H1 (cell line): ENCODE results near the gene EHD2. TPM values are rescaled to one million over a fixed set of nuclear protein-coding genes. Genes with fewer than 3 reads are reported as not detected.

Experiments
- CTCF ChIA-PET: fragments of 300-600 bp; sonication (Branson Sonifier 250); formaldehyde crosslinking; loops from one replicate; lab custom pipeline; 2021; ENCODE audit not compliant: partially characterized antibody; lab: Charles Lee
- POLR2A ChIA-PET: fragments of 300-600 bp; sonication (Branson Sonifier 250); formaldehyde crosslinking; loops from one replicate; lab custom pipeline; 2021; ENCODE audit warnings: inconsistent platforms; ENCODE audit not compliant: partially characterized antibody; lab: Charles Lee
- DNase-seq, 2 experiments: peaks; one replicate each; pipeline versions ENCODE4 v3.0.0 to v3.0.0-alpha.2; 2010 to 2022; ENCODE audit warnings: low spot score in 2 of 2, low read depth in 1 of 2, mixed read lengths in 1 of 2
- FAIRE-seq: peaks from 2 replicates; lab custom pipeline; 2011; peaks lifted over from hg19 to GRCh38; lab: Jason Lieb, UNC
- H2AFZ ChIP-seq: 2 replicates; pipeline ENCODE4 v1.8.1; 2012; ENCODE audit warnings: low read length, inconsistent platforms
- H2AK5ac ChIP-seq: 2 replicates; pipeline ENCODE4 v1.6.1; 2013; ENCODE audit warnings: low read depth, low read length
- H2BK120ac ChIP-seq: replicated peaks from 2 replicates; pipeline ENCODE3; 2013; ENCODE audit warnings: low read depth, low read length, inconsistent platforms
- H2BK12ac ChIP-seq: 2 replicates; pipeline ENCODE4 v1.6.1; 2013; ENCODE audit warnings: low read depth, low read length
- H2BK15ac ChIP-seq: 2 replicates; pipeline ENCODE4 v1.6.1; 2013; ENCODE audit warnings: low read length
- H2BK20ac ChIP-seq: 2 replicates; pipeline ENCODE4 v1.6.1; 2013; ENCODE audit warnings: low read length
- H2BK5ac ChIP-seq: 2 replicates; pipeline ENCODE4 v1.6.1; 2013; ENCODE audit warnings: low read depth, low read length
- H3K14ac ChIP-seq: 2 replicates; pipeline ENCODE4 v1.6.1; 2013; ENCODE audit warnings: inconsistent platforms; ENCODE audit not compliant: insufficient read length
- H3K18ac ChIP-seq: 2 replicates; pipeline ENCODE4 v1.6.1; 2013; ENCODE audit warnings: low read length; ENCODE audit errors: extremely low read depth
- H3K23ac ChIP-seq: 2 replicates; pipeline ENCODE4 v1.6.1; 2013; ENCODE audit warnings: inconsistent platforms; ENCODE audit not compliant: insufficient read length
- H3K23me2 ChIP-seq: 2 replicates; pipeline ENCODE4 v1.6.1; 2013; ENCODE audit warnings: low read depth, low read length
- H3K27ac ChIP-seq: 2 replicates; pipeline ENCODE4 v1.6.1; 2011; ENCODE audit warnings: low read depth, low read length, inconsistent platforms
- H3K27me3 ChIP-seq, 4 experiments: replicated peaks in 1 of 4; 1 replicate in 1 of 4; 2 replicates in 3 of 4; pipeline versions ENCODE4 v1.6.1 to v1.8.1; 2011 to 2013; ENCODE audit warnings: low read length in 3 of 4, mild to moderate bottlenecking in 3 of 4, inconsistent platforms in 2 of 4, mixed read lengths in 2 of 4, moderate library complexity in 1 of 4; ENCODE audit not compliant: control insufficient read depth in 3 of 4, insufficient read depth in 3 of 4; ENCODE audit errors: extremely low read depth in 1 of 4
- H3K36me3 ChIP-seq, 4 experiments: 2 replicates each; pipeline versions ENCODE4 v1.6.1 to v1.8.1; 2011 to 2013; ENCODE audit warnings: mild to moderate bottlenecking in 4 of 4, low read length in 3 of 4, moderate library complexity in 2 of 4, control low read depth in 1 of 4, inconsistent platforms in 1 of 4; ENCODE audit not compliant: insufficient read depth in 4 of 4, control insufficient read depth in 2 of 4
- H3K4ac ChIP-seq: replicated peaks from 2 replicates; pipeline ENCODE3; 2013; ENCODE audit warnings: low read length, low read depth, mixed read lengths, inconsistent platforms; ENCODE audit not compliant: insufficient read length
- H3K4me1 ChIP-seq, 4 experiments: replicated peaks in 1 of 4; 1 replicate in 1 of 4; 2 replicates in 3 of 4; pipeline versions ENCODE4 v1.6.1 to v1.8.1; 2011 to 2013; ENCODE audit warnings: low read length in 3 of 4, inconsistent platforms in 2 of 4, mixed read lengths in 1 of 4; ENCODE audit not compliant: insufficient read depth in 4 of 4, control insufficient read depth in 3 of 4
- H3K4me2 ChIP-seq, 2 experiments: 2 replicates each; pipeline versions ENCODE4 v1.6.1 to v1.8.1; 2011 to 2013; ENCODE audit warnings: low read depth in 2 of 2, low read length in 2 of 2, control low read depth in 1 of 2, inconsistent platforms in 1 of 2, mild to moderate bottlenecking in 1 of 2; ENCODE audit not compliant: insufficient read depth in 1 of 2
- H3K4me3 ChIP-seq, 4 experiments: fragments of 200-600, 300-600 bp in 1 of 4; sonication (generic), shearing (Covaris generic), sonication (Bioruptor Twin) in 1 of 4; 2 replicates each; pipeline versions ENCODE4 v1.5.1 to v1.8.1; 2011 to 2016; ENCODE audit warnings: low read length in 4 of 4, low read depth in 3 of 4, control low read depth in 2 of 4, inconsistent platforms in 2 of 4, mild to moderate bottlenecking in 2 of 4, mixed read lengths in 1 of 4, moderate library complexity in 1 of 4; ENCODE audit not compliant: insufficient read depth in 2 of 4; ENCODE audit errors: extremely low read depth in 1 of 4
- H3K56ac ChIP-seq: replicated peaks from 2 replicates; pipeline ENCODE3; 2013; ENCODE audit warnings: low read depth, mild to moderate bottlenecking, mixed read lengths, low read length, inconsistent platforms; ENCODE audit not compliant: insufficient read length
- H3K79me1 ChIP-seq: 2 replicates; pipeline ENCODE4 v1.6.1; 2013; ENCODE audit warnings: low read depth, low read length, control low read depth
- H3K79me2 ChIP-seq, 2 experiments: 2 replicates each; pipeline versions ENCODE4 v1.6.1 to v1.8.1; 2012 to 2013; ENCODE audit warnings: low read length in 2 of 2, mild to moderate bottlenecking in 2 of 2, inconsistent platforms in 1 of 2; ENCODE audit not compliant: insufficient read depth in 2 of 2, control insufficient read depth in 1 of 2
- H3K9ac ChIP-seq, 4 experiments: replicated peaks in 1 of 4; 1 replicate in 1 of 4; 2 replicates in 3 of 4; pipeline versions ENCODE4 v1.6.1 to v1.8.1; 2011 to 2013; ENCODE audit warnings: low read depth in 3 of 4, low read length in 3 of 4, control low read depth in 2 of 4, mild to moderate bottlenecking in 2 of 4, moderate library complexity in 2 of 4, inconsistent platforms in 1 of 4; ENCODE audit errors: extremely low read depth in 1 of 4
- H3K9me3 ChIP-seq, 2 experiments: 2 replicates each; pipeline versions ENCODE4 v1.6.1 to v1.8.1; 2012 to 2013; ENCODE audit warnings: mild to moderate bottlenecking in 2 of 2, moderate library complexity in 2 of 2, control low read depth in 1 of 2, inconsistent platforms in 1 of 2, low read depth in 1 of 2, low read length in 1 of 2, mixed read lengths in 1 of 2; ENCODE audit not compliant: insufficient read depth in 2 of 2
- H4K20me1 ChIP-seq, 2 experiments: replicated peaks in 1 of 2; 2 replicates each; pipeline versions ENCODE3 to v1.8.1; 2011 to 2013; ENCODE audit warnings: inconsistent platforms in 2 of 2, low read length in 2 of 2, mild to moderate bottlenecking in 1 of 2; ENCODE audit not compliant: insufficient read depth in 2 of 2, control insufficient read depth in 1 of 2
- H4K5ac ChIP-seq: 2 replicates; pipeline ENCODE4 v1.6.1; 2013; ENCODE audit warnings: low read length, low read depth, mixed read lengths, inconsistent platforms; ENCODE audit not compliant: insufficient read length
- H4K8ac ChIP-seq: 2 replicates; pipeline ENCODE4 v1.8.0; 2013; ENCODE audit warnings: mild to moderate bottlenecking, moderate library complexity, low read length, inconsistent platforms; ENCODE audit not compliant: insufficient read depth; ENCODE audit errors: extremely low read depth
- H4K91ac ChIP-seq: replicated peaks from 2 replicates; pipeline ENCODE3; 2013; ENCODE audit warnings: low read length, mixed read lengths, inconsistent platforms; ENCODE audit not compliant: insufficient read length
- CBX8 ChIP-seq: fragments of 300-800, 300-1000 bp; sonication (generic); IDR thresholded peaks from 2 replicates; pipeline ENCODE4 v1.7.1; 2016; ENCODE audit warnings: low read depth, low read length, borderline replicate concordance
- EZH2 ChIP-seq: fragments of 200-600 bp; sonication (generic); IDR thresholded peaks from 2 replicates; pipeline ENCODE4 v1.7.1; 2012; ENCODE audit warnings: low read depth, mild to moderate bottlenecking, moderate library complexity, low read length, inconsistent platforms; ENCODE audit not compliant: severe bottlenecking
- GABPA ChIP-seq: IDR thresholded peaks from 2 replicates; pipeline ENCODE4 v1.6.1; 2011; ENCODE audit warnings: mild to moderate bottlenecking, low read length, moderate library complexity, borderline replicate concordance; ENCODE audit not compliant: insufficient read depth
- JUN ChIP-seq: IDR thresholded peaks from 2 replicates; pipeline ENCODE4 v1.6.1; 2011; ENCODE audit warnings: low read depth, mild to moderate bottlenecking, improper control_type of control experiment, low read length
- KDM5A ChIP-seq: fragments of 200-600 bp; IDR thresholded peaks from 2 replicates; pipeline ENCODE4 v1.7.1; 2012; ENCODE audit warnings: mild to moderate bottlenecking, low read length, inconsistent platforms, mixed read lengths
- POLR2A ChIP-seq, 2 experiments: IDR thresholded peaks; 1 replicate in 1 of 2; 2 replicates in 1 of 2; pipeline ENCODE4 v1.6.1; 2011; ENCODE audit warnings: low read depth in 2 of 2, low read length in 2 of 2, mild to moderate bottlenecking in 2 of 2; ENCODE audit errors: control extremely low read depth in 1 of 2
- POU5F1 ChIP-seq: IDR thresholded peaks from 2 replicates; pipeline ENCODE4 v1.6.1; 2011; ENCODE audit warnings: low read depth, mild to moderate bottlenecking, low read length, moderate library complexity
- RFX5 ChIP-seq: IDR thresholded peaks from 2 replicates; pipeline ENCODE4 v1.6.1; 2011; ENCODE audit warnings: low read depth, low read length, improper control_type of control experiment, borderline replicate concordance
- SP4 ChIP-seq: IDR thresholded peaks from 2 replicates; pipeline ENCODE4 v1.6.1; 2012; ENCODE audit warnings: low read length, inconsistent platforms
- TAF7 ChIP-seq: optimal IDR thresholded peaks from 2 replicates; pipeline ENCODE3; 2011; ENCODE audit warnings: low read depth, mild to moderate bottlenecking, inconsistent platforms, low read length, moderate library complexity, borderline replicate concordance
- TEAD4 ChIP-seq: IDR thresholded peaks from 2 replicates; pipeline ENCODE4 v1.6.1; 2012; ENCODE audit warnings: low read depth, low read length, inconsistent platforms, mixed read lengths
- WGBS, 2 experiments: shearing (Covaris generic) in 1 of 2; methylation state at CpG; one replicate each; pipeline versions ENCODE4 v1.1.6 to v1.1.7; 2013 to 2015; ENCODE audit warnings: low lambda C conversion rate in 2 of 2, mixed read lengths in 2 of 2, inconsistent platforms in 1 of 2, low coverage in 1 of 2, missing lambda C conversion rate in 1 of 2; ENCODE audit not compliant: insufficient replicate concordance in 2 of 2, insufficient coverage in 1 of 2, insufficient read length in 1 of 2; ENCODE audit errors: extremely low coverage in 1 of 2, missing lambda C conversion rate in 1 of 2; 5-methylcytosine and 5-hydroxymethylcytosine counted together
- polyA plus RNA-seq, 7 experiments: library from polyadenylated mRNA; depleted of rRNA in 3 of 7; stranded (reverse) in 5 of 7; unstranded in 2 of 7; fragments of >200 nt in 5 of 7; fragments of 200-250 nt in 2 of 7; gene quantifications; 1 replicate in 5 of 7; 2 replicates in 1 of 7; 4 replicates in 1 of 7; pipeline versions ENCODE4 v1.2.1 to v1.2.3, GENCODE V29; 2011 to 2013; ENCODE audit warnings: missing spikeins in 2 of 7, mixed read lengths in 2 of 7
- total RNA-seq: library from RNA; stranded (reverse); fragmentation: NEBNext Ultra II Directional; extraction: Animal tissue kit (Norgen Biotek cat#: 25700); gene quantifications from 2 replicates; pipeline ENCODE4 v1.2.1, GENCODE V29; 2021

EHD2 gene
- total and polyA plus RNA-seq, 2 of the 8 experiments (the other 6 are each of a cell fraction or from before 2014, with no cell fraction given): 4.5 to 14.3 TPM

- Histone ChIP-seq H3K18ac (no peak overlapping the region), H3K79me1 (no peaks in the 10 kb centered on the region), H3K4me1 (0 out of 7 replicates have a peak, but pooled peaks cover 0 to 2% (median 0%) of the 10 kb centered on the region in 4 experiments), H3K14ac (no peak overlapping the region), H2BK5ac (no peak overlapping the region), H3K4me3 (no peak overlapping the region), H3K56ac (no peak overlapping the region), H2BK12ac (no peak overlapping the region), H3K23me2 (no peaks in the 10 kb centered on the region), H2BK15ac (no peak overlapping the region), H2BK120ac (no peak overlapping the region), H3K9me3 (no peaks in the 10 kb centered on the region; a peak in 1 of 4 replicates), H2AK5ac (no peak overlapping the region), H4K8ac (no peak overlapping the region), H3K36me3 (peaks cover 2 to 29% (median 15%) of the 10 kb centered on the region in 4 experiments; a peak in 5 of 8 replicates), H4K5ac (no peak overlapping the region), H3K27me3 (no peaks in the 10 kb centered on the region), H2AFZ (no peak overlapping the region), H3K4me2 (no peak overlapping the region), H4K91ac (no peak overlapping the region), H3K79me2 (no peaks in the 10 kb centered on the region), H3K9ac (no peak overlapping the region), H3K27ac (no peak overlapping the region), H3K23ac (no peak overlapping the region), H3K4ac (no peak overlapping the region), H4K20me1 (peaks cover 6 to 11% of the 10 kb centered on the region in 2 experiments), H2BK20ac (no peak overlapping the region)
- no peak for TF ChIP-seq RFX5
- no peak for TF ChIP-seq EZH2
- no peak for TF ChIP-seq TAF7
- TF ChIP-seq TEAD4: no peak
- TF ChIP-seq CBX8: no peak
- no peak for TF ChIP-seq POU5F1
- TF ChIP-seq POLR2A (IDR thresholded peaks at IDR 0.05; ENCODE audit: control extremely low read depth in 1 of 2, low read depth in 2 of 2, low read length in 2 of 2): no peak
- TF ChIP-seq SP4: no peak
- no peak for TF ChIP-seq JUN
- no peak for TF ChIP-seq KDM5A
- no peak for TF ChIP-seq GABPA
- no peak for DNase-seq
- no peak for FAIRE-seq
- ChIA-PET CTCF (no interaction called here), POLR2A (interaction anchor here (1.7 kb wide), 1 partner anchor 12 kb away, joined by 4 read pairs; no protein-coding TSS in a partner anchor)
- WGBS, 2 experiments: 96% methylated on average over 58 of the region's 90 CpGs; no CpG with 5 or more reads in 1 of the 2 experiments
These were observed 33.0 kb upstream of the EHD2 start for GRCh38 chr19:47679922-47680857.
